ENCODE results near the gene INTS1. TPM values are rescaled to one million over a fixed set of nuclear protein-coding genes. Genes with fewer than 3 reads are reported as not detected.

INTS1 gene
- total RNA-seq, 1 donor = 53.1 TPM

- no peak overlapping the region for H3K4me3 ChIP-seq (ENCODE audit: low read depth, low read length)
- TF ChIP-seq CTCF (IDR thresholded peaks at IDR 0.05; ENCODE audit: insufficient read depth, low read length) = no peak
- no peak for DNase-seq (ENCODE audit: low read depth)
These were observed 52.0 kb downstream of the INTS1 start for GRCh38 chr7:1452205-1452604.

- no peak for DNase-seq (ENCODE audit: low read depth)
- TF ChIP-seq CTCF (IDR thresholded peaks at IDR 0.05; ENCODE audit: insufficient read depth, low read length) = no peak
- no peak overlapping the region for H3K4me3 ChIP-seq (ENCODE audit: low read depth, low read length)
These were observed 53.2 kb downstream of the INTS1 start for GRCh38 chr7:1450987-1451386.

- no peak for DNase-seq (ENCODE audit: low read depth)
- no peak for TF ChIP-seq CTCF (IDR thresholded peaks at IDR 0.05; ENCODE audit: insufficient read depth, low read length)
- no peak overlapping the region for H3K4me3 ChIP-seq (ENCODE audit: low read depth, low read length)
These were observed 53.8 kb downstream of the INTS1 start for GRCh38 chr7:1450431-1450830.

- TF ChIP-seq CTCF (IDR thresholded peaks at IDR 0.05; ENCODE audit: insufficient read depth, low read length) = no peak
- DNase-seq (ENCODE audit: low read depth) = no peak
- H3K4me3 ChIP-seq (ENCODE audit: low read depth, low read length) = no peak overlapping the region
These were observed 54.2 kb downstream of the INTS1 start for GRCh38 chr7:1449951-1450350.

- DNase-seq (ENCODE audit: low read depth) = no peak
- no peak for TF ChIP-seq CTCF (IDR thresholded peaks at IDR 0.05; ENCODE audit: insufficient read depth, low read length)
- H3K4me3 ChIP-seq (ENCODE audit: low read depth, low read length) = no peak overlapping the region
These were observed 54.7 kb downstream of the INTS1 start for GRCh38 chr7:1449501-1449900.

- DNase-seq (ENCODE audit: low read depth) = no peak
- H3K4me3 ChIP-seq (ENCODE audit: low read depth, low read length) = no peak overlapping the region
- no peak for TF ChIP-seq CTCF (IDR thresholded peaks at IDR 0.05; ENCODE audit: insufficient read depth, low read length)
These were observed 55.2 kb downstream of the INTS1 start for GRCh38 chr7:1448958-1449357.

- no peak for TF ChIP-seq CTCF (IDR thresholded peaks at IDR 0.05; ENCODE audit: insufficient read depth, low read length)
- H3K4me3 ChIP-seq (ENCODE audit: low read depth, low read length) = no peak overlapping the region
- DNase-seq (ENCODE audit: low read depth) = peak; percentile 58
These were observed 56.5 kb downstream of the INTS1 start for GRCh38 chr7:1447551-1448244.
